NCI-H2171 (cell line): Measurements from ENCODE around the gene FBXO28.
A peak's percentile ranks its signal among the peaks of the same experiment; 100 is the strongest.
"Not testable (repeated sequence)": the region's sequence is repeated elsewhere in the genome, so short reads cannot be mapped to it uniquely, and the experiment has no call there.

ENCODE experiments used
- DNase-seq: peaks from one replicate; lab custom pipeline; 2025; lab: John Stamatoyannopoulos, UW

The FBXO28 gene

GRCh38 chr1:224188286-224188685, 74.4 kb downstream of the FBXO28 start:
- no peak for DNase-seq

- DNase-seq, result no peak
Observed at GRCh38 chr1:224189561-224189960, 75.7 kb downstream of the FBXO28 start.

GRCh38 chr1:224192082-224192788, 78.3 kb downstream of the FBXO28 start:
- DNase-seq, result no peak

GRCh38 chr1:224193319-224193966, 79.5 kb downstream of the FBXO28 start:
- no peak for DNase-seq

- no peak for DNase-seq
Observed at GRCh38 chr1:224196813-224197600, 83.1 kb downstream of the FBXO28 start.

GRCh38 chr1:224198572-224198971, 84.7 kb downstream of the FBXO28 start:
- DNase-seq, result peak; percentile 86

- no peak for DNase-seq
Observed at GRCh38 chr1:224199679-224200078, 85.8 kb downstream of the FBXO28 start.

GRCh38 chr1:224201383-224201782, 87.5 kb downstream of the FBXO28 start:
- no peak for DNase-seq

GRCh38 chr1:224201853-224202252, 87.9 kb downstream of the FBXO28 start:
- no peak for DNase-seq

- DNase-seq, result peak; percentile 60
Observed at GRCh38 chr1:224203243-224204016, 89.5 kb downstream of the FBXO28 start.

GRCh38 chr1:224205438-224205840, 91.5 kb downstream of the FBXO28 start:
- DNase-seq, result no peak

- DNase-seq, result not testable (repeated sequence)
Observed at GRCh38 chr1:224205931-224206538, 92.1 kb downstream of the FBXO28 start.

- peak; percentile 74 for DNase-seq
Observed at GRCh38 chr1:224211206-224211962, 97.5 kb downstream of the FBXO28 start.
